Stimulated activated naive CD4-positive, alpha-beta T cell treated with Interleukin-2 at 50 U/mL for 16 hours (primary cell): ENCODE data around the gene SLC4A7.
"Not testable (repeated sequence)": the region's sequence is repeated elsewhere in the genome, so short reads cannot be mapped to it uniquely, and the experiment has no call there.

Experiments used
- DNase-seq: peaks from one replicate; lab custom pipeline; 2025; lab: John Stamatoyannopoulos, UW

SLC4A7 gene

DNA sequence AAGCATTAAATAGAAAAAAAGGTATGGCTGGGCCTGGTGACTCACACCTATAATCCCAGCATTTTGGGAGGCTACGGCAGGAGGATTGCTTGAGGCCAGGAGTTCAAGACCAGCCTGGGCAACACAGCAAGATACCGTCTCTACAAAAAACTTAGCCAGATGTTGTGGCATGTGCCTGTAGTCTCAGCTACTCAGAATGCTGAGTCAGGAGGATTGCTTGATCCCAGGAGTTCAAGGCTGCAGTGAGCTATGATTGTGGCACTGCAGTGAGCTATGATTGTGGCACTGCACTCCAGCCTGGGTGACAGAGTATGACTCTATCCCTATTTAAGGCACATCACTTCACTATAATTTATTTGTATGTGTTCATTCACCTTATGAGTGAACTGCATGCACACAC, 54.3 kb downstream of the SLC4A7 start:
- no peak for DNase-seq

DNA sequence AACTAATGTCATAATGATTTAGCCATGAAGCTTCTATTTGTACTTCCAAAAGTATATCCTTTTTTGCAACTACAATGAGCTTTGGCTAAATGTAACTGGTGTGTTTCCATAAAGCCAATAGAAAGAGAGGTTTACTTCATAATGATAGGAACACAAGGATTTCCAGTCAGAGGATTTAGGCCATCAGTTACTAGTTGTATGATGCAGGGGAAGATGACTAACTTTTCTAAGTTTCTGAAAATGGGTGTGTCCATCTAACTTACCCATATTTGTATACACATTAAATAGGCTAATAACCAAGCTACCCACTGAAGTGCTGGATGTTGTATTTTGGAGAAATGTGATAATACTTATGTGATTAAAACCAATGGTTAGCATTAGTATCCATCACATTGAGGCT, 55.7 kb downstream of the SLC4A7 start:
- no peak for DNase-seq

DNA sequence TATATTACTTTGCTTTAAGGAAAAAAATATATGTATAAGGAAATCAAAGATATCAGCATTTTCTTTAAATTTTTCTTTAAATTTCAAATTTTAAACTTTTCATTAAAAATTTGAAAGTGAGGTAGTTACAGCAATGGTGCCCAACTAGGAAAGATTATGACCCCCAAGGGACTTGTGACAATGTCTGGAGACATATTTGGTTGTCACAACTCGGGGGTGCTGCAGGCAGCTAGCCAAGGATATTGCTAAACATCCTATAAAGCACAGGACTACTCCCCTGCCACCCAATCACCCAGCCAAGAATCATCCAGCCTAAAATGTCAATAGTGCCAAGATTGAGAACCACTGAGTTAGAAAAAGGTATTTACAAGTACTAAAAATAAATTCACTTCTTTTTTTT, 57.3 kb downstream of the SLC4A7 start:
- DNase-seq, result no peak

DNA sequence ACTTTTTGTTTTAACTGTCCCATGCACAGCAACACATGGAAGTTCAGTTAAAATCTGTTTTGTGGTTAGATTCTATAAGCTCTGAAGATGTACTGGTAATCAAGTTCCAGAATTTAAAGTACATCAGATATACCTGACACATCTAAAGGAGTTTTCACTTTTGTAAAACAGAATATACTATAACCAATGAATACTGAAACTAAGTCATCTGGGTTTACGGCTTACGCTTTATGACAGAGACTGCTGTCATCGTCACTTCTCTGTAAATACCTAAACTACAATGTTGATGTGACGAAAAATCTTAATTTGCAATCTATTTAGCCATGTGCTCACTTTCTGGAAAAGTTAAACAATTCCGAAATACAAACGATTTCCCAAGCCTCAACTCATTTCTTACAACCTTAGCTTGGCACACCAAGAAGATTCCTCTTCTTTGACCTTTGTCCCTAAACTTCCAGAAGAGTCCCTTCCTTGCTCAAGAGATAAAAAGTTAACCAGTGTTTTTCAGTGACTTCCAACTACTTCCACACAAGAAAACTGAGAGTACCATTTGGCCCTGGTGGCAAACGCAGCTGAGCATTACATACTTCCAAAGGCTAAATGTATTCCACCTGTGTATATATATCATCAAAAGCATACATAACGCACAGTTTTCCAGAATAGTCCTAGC, 58.2 kb downstream of the SLC4A7 start:
- no peak for DNase-seq

GRCh38 chr3:27424812-27425521, 59.2 kb downstream of the SLC4A7 start:
- DNase-seq, result not testable (repeated sequence)

DNA sequence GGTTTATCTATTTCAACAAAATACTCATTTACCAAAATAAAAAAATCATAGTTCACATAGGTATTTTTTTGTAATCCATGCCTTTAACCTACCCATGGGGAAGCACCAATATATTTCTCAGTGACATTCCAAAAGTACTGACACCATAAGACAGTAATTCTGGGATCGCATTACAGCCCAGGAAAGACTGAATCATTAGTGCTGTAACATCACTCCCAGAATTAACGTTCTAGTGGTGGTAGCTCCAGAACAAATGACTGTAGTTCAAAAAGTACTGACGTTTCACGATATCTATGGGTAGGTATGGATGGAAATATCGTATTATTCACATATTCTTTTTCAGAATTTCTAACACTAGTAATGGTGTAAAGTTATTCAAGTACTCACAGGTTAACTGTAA, 60.7 kb downstream of the SLC4A7 start:
- no peak for DNase-seq

DNA sequence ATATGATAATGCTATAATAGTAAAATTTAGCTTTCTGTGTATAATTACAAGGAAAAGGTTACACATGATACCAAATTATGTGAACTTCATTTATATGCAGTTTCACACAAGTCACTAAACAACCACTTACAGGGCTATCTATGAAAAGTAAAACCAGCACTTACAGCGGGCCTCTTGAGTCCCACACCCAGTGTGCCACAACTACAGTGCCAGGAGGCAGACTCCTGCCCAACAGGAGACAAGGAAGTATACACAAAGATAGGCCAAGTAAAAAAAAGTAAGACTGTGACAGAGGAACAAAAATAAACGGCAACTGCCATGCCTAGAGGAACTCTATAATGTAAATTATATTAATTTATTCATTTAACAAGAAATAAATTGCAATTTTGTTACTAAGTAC, 61.6 kb downstream of the SLC4A7 start:
- DNase-seq, result no peak

DNA sequence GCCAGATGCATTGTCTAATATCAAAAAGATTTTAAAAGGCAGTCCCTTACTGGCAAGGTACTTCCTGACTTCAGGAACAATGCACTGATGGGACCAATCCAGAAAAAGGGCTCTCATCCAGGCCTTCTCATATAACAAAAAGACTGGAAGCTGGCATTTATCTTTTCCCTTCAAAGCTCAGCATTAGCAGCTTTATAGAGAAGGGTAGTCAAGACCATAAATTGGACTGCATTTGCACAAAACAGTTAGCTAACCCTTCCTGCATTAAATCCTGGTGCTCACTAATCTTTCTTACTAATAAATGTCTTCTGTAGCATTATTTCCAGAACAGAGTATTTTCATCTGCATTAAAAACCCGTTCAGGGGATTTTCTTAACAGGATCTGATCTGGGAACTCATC, 69.0 kb downstream of the SLC4A7 start:
- DNase-seq, result no peak

DNA sequence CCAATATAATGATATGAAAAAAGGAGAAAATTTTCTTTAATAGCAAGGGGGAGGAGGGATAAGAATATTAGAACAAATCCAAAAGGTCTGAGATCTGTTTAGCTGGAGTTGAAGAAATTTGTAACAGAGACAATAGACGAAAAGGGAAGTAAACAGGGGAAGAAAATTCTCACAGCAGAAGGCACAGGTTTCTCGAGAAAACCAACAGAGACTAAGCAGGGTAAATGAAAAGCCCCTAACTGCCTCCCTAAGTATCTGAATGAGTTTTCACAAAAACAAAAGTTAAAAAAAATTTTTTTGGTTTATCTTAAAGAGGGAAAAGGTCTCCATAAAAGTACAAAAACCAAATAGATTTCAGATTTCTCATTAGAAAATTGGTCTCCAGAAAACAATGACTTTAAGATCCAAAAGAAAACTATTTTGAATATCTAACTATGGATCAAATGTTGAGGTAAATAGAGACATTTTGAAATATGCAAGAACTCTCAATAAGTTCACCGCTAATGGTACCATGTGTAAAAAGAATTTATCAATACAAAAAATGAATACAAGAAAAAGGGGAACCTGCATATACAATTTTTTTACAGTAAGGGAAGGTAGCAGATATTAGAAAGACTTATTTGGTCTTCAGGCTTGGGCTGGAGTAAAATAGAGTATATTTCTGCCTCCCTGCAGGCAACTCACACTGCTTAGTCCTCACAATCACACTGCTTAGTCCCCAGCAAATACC, 91.1 kb downstream of the SLC4A7 start:
- DNase-seq, result no peak

GRCh38 chr3:27392414-27392813, 91.8 kb downstream of the SLC4A7 start:
- not testable (repeated sequence) for DNase-seq

DNA sequence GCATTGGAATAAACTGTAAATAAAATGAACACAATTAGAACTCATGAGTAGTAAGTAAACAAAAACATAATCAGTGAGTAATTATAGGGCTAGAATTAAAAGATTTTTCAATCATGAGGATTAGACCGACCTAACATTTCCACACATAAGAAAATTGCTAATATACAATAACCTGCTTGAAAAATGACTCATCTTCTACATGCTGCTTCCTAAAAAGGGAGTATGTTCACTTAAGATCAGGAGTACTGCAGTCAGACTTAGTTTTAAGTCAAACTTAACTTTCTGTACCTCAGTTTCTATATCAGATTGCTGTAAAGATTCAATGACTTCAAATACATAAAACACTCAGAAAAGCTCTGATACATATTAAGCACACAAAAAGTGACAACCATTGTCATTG, 92.4 kb downstream of the SLC4A7 start:
- DNase-seq, result no peak

DNA sequence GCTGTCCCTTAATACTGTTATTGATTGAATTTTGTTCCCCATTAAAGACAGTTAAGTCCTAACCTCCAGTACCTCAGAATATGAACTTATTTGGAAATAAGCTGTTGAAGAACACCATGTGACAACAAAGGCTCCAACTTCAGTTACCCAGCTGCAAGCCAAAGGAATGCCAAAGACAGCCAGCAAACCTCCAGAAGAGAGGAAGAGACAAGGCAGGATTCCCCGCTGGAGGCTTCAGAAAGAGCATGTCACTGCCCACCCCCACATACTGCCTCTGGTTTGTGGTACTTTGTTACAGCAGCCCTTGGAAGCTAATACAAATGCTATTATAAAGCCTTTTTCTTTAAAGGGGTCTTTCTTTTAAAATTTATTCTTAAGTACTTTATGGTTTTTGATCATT, 96.6 kb downstream of the SLC4A7 start:
- DNase-seq, result no peak

DNA sequence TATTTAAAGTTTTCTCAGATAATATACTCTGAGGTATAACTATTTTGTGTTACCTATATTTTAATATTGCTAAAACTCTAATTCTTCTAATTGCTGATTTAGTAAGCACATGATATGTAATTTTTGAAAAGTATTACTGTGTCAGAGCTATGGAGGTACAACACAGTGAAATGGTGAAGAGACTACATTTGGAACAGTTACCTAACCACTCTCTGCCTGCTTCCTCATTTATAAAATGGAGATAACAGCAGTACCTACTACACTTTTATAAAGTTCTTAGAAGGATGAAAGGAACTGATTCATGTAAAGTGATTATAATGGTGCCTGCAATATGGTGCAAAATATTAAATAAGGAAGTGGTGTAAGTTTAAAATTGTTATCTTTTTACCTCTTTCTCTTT, 98.7 kb downstream of the SLC4A7 start:
- no peak for DNase-seq

DNA sequence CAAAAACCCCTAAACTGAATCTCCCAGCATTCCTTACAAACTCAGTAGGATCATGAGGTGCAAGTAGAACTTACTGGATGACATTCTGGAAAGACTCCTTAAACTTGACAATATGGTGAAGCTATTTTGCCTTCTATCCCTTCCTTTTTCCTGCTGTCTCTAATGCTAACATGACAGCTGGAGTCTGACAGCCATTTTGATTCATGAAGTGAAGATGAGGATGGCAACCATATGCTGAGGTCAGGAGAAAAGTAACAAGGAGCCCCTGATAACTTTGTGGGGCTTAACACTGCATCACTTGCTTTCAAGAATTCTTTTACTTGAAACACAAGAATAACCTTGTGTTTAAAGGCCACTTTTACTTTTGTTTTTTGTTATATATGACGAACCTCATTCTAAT, 100.0 kb downstream of the SLC4A7 start:
- DNase-seq, result no peak

DNA sequence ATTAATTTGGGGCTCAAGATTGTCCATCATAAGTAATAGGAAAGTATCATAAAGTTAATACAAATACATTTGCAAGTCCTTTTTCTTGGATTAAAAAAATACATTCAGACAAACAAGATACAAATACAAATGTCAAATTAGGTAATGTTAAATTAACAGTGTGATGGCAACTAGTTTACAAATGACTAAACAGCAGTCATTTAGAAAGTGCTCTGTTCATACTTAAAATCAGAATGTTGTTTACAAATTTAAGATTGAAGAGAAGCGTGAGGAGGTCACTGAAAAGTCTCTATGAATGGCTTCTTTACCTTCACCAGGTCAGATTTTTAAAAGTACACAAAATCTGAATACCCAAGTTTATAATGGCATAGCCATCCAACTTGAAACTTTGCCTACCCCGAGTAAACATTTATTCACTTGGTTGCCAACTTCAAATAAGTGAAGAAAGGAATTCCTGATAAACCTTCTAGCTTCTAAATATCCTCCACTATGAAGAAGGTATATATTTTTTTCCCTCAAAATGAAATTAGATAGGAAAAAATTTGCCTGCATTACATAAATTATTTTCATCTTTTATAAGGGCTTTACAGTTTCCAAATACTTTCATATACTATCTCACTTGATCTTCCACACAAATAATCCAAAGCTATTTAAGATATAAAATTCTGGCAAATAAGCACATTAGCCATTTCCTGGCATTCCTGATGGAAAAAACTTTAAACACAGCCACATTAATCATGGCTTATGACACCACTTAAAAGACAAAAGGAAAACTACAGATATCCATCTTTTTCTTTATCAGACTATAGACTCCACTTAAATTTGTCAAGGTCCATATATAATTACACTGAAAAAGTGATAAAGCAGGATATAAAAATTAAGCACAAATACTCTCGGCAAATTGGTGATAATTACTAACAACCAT, 103.5 kb downstream of the SLC4A7 start:
- no peak for DNase-seq

GRCh38 chr3:27378331-27378730, 105.9 kb downstream of the SLC4A7 start:
- DNase-seq, result no peak

- DNase-seq, result no peak
Observed at GRCh38 chr3:27376109-27376772, 107.9 kb downstream of the SLC4A7 start.

DNA sequence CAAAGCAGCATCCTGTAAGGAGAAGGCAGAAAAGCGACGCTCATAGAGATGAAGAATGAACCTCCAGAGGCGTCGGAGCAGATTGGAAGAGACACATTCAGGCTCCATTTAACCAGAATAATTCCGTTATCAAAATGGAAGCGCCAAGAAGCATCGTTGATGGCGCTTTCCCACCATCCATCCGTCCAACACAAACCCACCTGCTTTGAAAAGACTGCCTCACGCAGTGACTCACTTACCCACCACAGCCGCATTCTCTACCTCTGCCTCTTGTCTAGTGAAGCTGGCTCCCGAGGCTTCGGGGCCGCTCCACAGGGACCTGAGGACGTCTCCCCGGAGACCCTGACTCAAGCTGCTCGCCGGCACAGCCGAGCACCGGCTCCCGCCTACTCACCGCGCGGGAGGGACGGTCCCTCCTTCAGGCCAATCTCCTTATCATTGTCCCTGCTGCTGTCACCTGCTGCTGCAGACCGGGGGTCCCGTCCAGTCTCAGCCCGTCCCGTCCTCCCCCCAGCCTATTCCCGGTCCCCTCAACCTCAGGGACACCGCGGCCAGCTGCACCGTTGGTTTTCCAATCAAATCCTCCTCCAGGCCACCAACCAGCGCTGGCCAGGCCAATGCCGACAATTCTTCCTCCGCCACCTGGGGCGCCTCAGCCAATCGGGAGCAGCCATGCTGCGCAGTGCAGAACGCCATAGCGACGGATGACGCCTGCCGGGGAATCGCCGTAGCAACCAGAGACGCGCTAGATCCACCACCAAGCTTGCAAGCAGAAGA, 115.2 kb downstream of the SLC4A7 start, which contains the start of gene NEK10:
Gene NEK10, minus strand, starts transcription at position 553 of the 777 bp plus-strand sequence. CDS start 16,501 bp downstream, outside the sequence.
- peak; percentile 87 for DNase-seq

DNA sequence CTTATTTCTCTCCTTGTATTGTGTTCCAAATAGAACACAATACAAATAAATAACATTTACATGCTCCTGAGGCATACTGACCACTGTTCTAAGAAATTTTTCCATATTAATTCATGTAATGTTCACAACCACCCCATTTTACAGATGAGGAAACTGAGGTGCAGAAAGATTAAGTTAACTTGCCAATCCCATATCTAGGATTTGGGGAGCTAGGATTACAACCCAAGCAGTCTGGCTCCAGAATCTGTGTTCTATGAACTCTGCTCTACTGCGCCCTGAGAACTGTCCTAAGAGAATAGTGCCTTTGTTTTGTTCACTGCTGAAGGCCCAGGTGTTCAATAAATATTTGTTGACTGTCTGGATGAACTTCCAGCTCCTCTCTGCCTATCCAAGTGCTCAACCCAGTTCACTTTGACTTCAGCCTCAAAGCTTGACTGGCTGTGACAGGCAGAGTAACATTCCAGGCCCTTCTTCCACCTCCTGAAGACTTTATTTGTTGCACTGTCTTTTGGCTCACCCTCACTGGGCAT, 118.1 kb downstream of the SLC4A7 start:
- no peak for DNase-seq
